Measurements from ENCODE around the gene LIMS2. TPM values are rescaled to one million over a fixed set of nuclear protein-coding genes. Genes with fewer than 3 reads are reported as not detected.

The LIMS2 gene
- total and polyA plus RNA-seq, 2 experiments from 2014 or later = 1.6 to 3.5 TPM

- Histone ChIP-seq H3K79me2 (replicated peaks; ENCODE audit: insufficient read depth) (no peaks in the 10 kb centered on the region), H3K36me3 (ENCODE audit: insufficient read depth) (no peaks in the 10 kb centered on the region), H3K4me2 (no peak overlapping the region), H3K27me3 (ENCODE audit: insufficient read depth) (no peaks in the 10 kb centered on the region), H3K9me2 (ENCODE audit: insufficient read depth) (no peaks in the 10 kb centered on the region), H3K27ac (ENCODE audit: low read depth) (no peak overlapping the region), H4K20me1 (replicated peaks; ENCODE audit: insufficient read depth) (no peaks in the 10 kb centered on the region), H3K4me1 (ENCODE audit: insufficient read depth) (no peaks in the 10 kb centered on the region), H3K4me3 (no peak overlapping the region), H2AFZ (no peak overlapping the region), H3F3A (replicated peaks; ENCODE audit: low read depth) (no peaks in the 10 kb centered on the region)
- H3K27ac Mint-ChIP-seq = no peak overlapping the region
- TF ChIP-seq POLR2AphosphoS5 (IDR thresholded peaks at IDR 0.05; ENCODE audit: low read depth) = no peak
- no peak for TF ChIP-seq EZH2phosphoT487 (IDR thresholded peaks at IDR 0.05; ENCODE audit: unreplicated experiment)
- no peak for TF ChIP-seq EZH2 (IDR thresholded peaks at IDR 0.05; ENCODE audit: low read depth, unreplicated experiment)
- TF ChIP-seq JUNB (IDR thresholded peaks at IDR 0.05; ENCODE audit: unreplicated experiment) = no peak
- TF ChIP-seq ZNF114 (CRISPR knock-in tag; IDR thresholded peaks at IDR 0.05) = no peak
- TF ChIP-seq REST (IDR thresholded peaks at IDR 0.05; ENCODE audit: unreplicated experiment) = no peak
- no peak for TF ChIP-seq ETS1 (IDR thresholded peaks at IDR 0.05)
- TF ChIP-seq ZNF331 (CRISPR knock-in tag; IDR thresholded peaks at IDR 0.05; ENCODE audit: low read depth) = no peak
- TF ChIP-seq ZNF462 (CRISPR knock-in tag; IDR thresholded peaks at IDR 0.05) = no peak
- no peak for TF ChIP-seq CREB1 (CRISPR knock-in tag; IDR thresholded peaks at IDR 0.05; ENCODE audit: low read depth)
- TF ChIP-seq STAT1 (IDR thresholded peaks at IDR 0.05; ENCODE audit: unreplicated experiment) = no peak
- no peak for TF ChIP-seq CTCF (conservative IDR thresholded peaks at IDR 0.05; ENCODE audit: low read depth in 2 of 2)
- no peak for TF ChIP-seq NANOG (IDR thresholded peaks at IDR 0.05; ENCODE audit: borderline replicate concordance)
- no peak for DNase-seq (ENCODE audit: low spot score)
- H3K36me3 Mint-ChIP-seq (ENCODE audit: low read depth) = no peaks in the 10 kb centered on the region
- no peak; the same call in 2 of the 3 replicates for ATAC-seq
- H3K27me3 Mint-ChIP-seq (ENCODE audit: insufficient read depth, low read depth, poor library complexity) = peaks cover 2% of the 10 kb centered on the region
- no peaks in the 10 kb centered on the region for H3K4me1 Mint-ChIP-seq
- H3K4me3 Mint-ChIP-seq = no peak overlapping the region
- no peaks in the 10 kb centered on the region; the same call in 2 of the 3 replicates for H3K9me3 Mint-ChIP-seq
Measured at GRCh38 chr2:127619877-127620705, 55.2 kb downstream of the LIMS2 start.
